Endothelial cell of umbilical vein (primary cell): ENCODE data around the gene RIMS4. TPM values are rescaled to one million over a fixed set of nuclear protein-coding genes. Genes with fewer than 3 reads are reported as not detected.

Experiments
- BruUV-seq: library from RNA; stranded (reverse); fragments of 400-500 nt; replicated peaks from 2 replicates; lab custom pipeline; 2021; lab: Mats Ljungman, UMichigan
- CTCF ChIA-PET: fragments of 300-600, 350-600 bp; sonication (Branson Sonifier 250); formaldehyde crosslinking; loops from one replicate; lab custom pipeline; 2021; ENCODE audit warnings: antibody characterized with exemption, inconsistent platforms; lab: Charles Lee
- POLR2A ChIA-PET: fragments of 300-600, 350-600 bp; sonication (Branson Sonifier 250); formaldehyde crosslinking; loops from one replicate; lab custom pipeline; 2021; ENCODE audit warnings: antibody characterized with exemption, inconsistent platforms; lab: Charles Lee
- DNase-seq: peaks from one replicate; pipeline ENCODE4 v3.0.0-alpha.2; 2011; ENCODE audit warnings: low read depth, low spot score
- FAIRE-seq: peaks from 2 replicates; lab custom pipeline; 2011; peaks lifted over from hg19 to GRCh38; lab: Jason Lieb, UNC
- H2AFZ ChIP-seq: 2 replicates; pipeline ENCODE4 v1.6.0; 2012; ENCODE audit warnings: low read depth, low read length, control low read depth, inconsistent platforms
- H3K27ac ChIP-seq: 2 replicates; pipeline ENCODE4 v1.5.1; 2011; ENCODE audit warnings: low read depth, mild to moderate bottlenecking, control low read depth, low read length, moderate library complexity; ENCODE audit not compliant: insufficient read depth
- H3K27me3 ChIP-seq, 2 experiments: 2 replicates each; pipeline versions ENCODE4 v1.6.0 to v1.6.1; 2011; ENCODE audit warnings: low read length in 2 of 2, mixed read lengths in 1 of 2; ENCODE audit not compliant: control insufficient read depth in 2 of 2, insufficient read depth in 2 of 2
- H3K36me3 ChIP-seq, 2 experiments: 2 replicates in 1 of 2; 3 replicates in 1 of 2; pipeline ENCODE4 v1.5.1; 2011; ENCODE audit warnings: low read length in 2 of 2, mild to moderate bottlenecking in 1 of 2, moderate library complexity in 1 of 2; ENCODE audit not compliant: control insufficient read depth in 2 of 2, insufficient read depth in 2 of 2; ENCODE audit errors: extremely low read depth in 1 of 2
- H3K4me1 ChIP-seq: 3 replicates; pipeline ENCODE4 v1.5.1; 2011; ENCODE audit warnings: mild to moderate bottlenecking, low read length; ENCODE audit not compliant: control insufficient read depth, insufficient read depth; ENCODE audit errors: extremely low read depth
- H3K4me2 ChIP-seq: 2 replicates; pipeline ENCODE4 v1.6.1; 2011; ENCODE audit warnings: low read length, control low read depth, mixed read lengths; ENCODE audit not compliant: insufficient read depth
- H3K4me3 ChIP-seq, 3 experiments: fragments of 200-600 bp in 1 of 3; sonication (generic), shearing (Covaris generic) in 1 of 3; replicated peaks in 1 of 3; 2 replicates each; pipeline ENCODE4 v1.5.1; 2011 to 2016; ENCODE audit warnings: control low read depth in 3 of 3, low read length in 3 of 3, mild to moderate bottlenecking in 2 of 3, inconsistent platforms in 1 of 3, low read depth in 1 of 3, moderate library complexity in 1 of 3; ENCODE audit not compliant: insufficient read depth in 1 of 3
- H3K79me2 ChIP-seq: 2 replicates; pipeline ENCODE4 v1.6.0; 2012; ENCODE audit warnings: low read length, inconsistent platforms; ENCODE audit not compliant: control insufficient read depth, insufficient read depth
- H3K9ac ChIP-seq: replicated peaks from 2 replicates; pipeline ENCODE3; 2011; ENCODE audit warnings: low read length, control low read depth; ENCODE audit not compliant: insufficient read depth; ENCODE audit errors: extremely low read depth
- H3K9me1 ChIP-seq: replicated peaks from 3 replicates; pipeline ENCODE4 v1.6.0; 2011; ENCODE audit warnings: mild to moderate bottlenecking, low read length; ENCODE audit not compliant: control insufficient read depth, insufficient read depth; ENCODE audit errors: extremely low read depth
- H3K9me3 ChIP-seq: replicated peaks from 2 replicates; pipeline ENCODE4 v1.5.1; 2012; ENCODE audit warnings: low read length, inconsistent platforms; ENCODE audit not compliant: control insufficient read depth, insufficient read depth
- H4K20me1 ChIP-seq: replicated peaks from 2 replicates; pipeline ENCODE3; 2011; ENCODE audit warnings: mild to moderate bottlenecking, low read length; ENCODE audit not compliant: control insufficient read depth, insufficient read depth; ENCODE audit errors: extremely low read depth
- CTCF ChIP-seq, 2 donors: IDR thresholded peaks; 1 replicate in 1 of 2; 2 replicates in 1 of 2; pipeline ENCODE4 v1.5.1; 2011; ENCODE audit warnings: low read length in 2 of 2, mild to moderate bottlenecking in 2 of 2, moderate library complexity in 2 of 2, control low read depth in 1 of 2, inconsistent platforms in 1 of 2, low read depth in 1 of 2; ENCODE audit not compliant: insufficient read depth in 1 of 2; ENCODE audit errors: extremely low read depth in 1 of 2
- EZH2 ChIP-seq: IDR thresholded peaks from 2 replicates; pipeline ENCODE4 v1.6.1; 2012; ENCODE audit warnings: borderline replicate concordance, low read depth, mild to moderate bottlenecking, moderate library complexity, low read length, inconsistent platforms; ENCODE audit not compliant: severe bottlenecking
- FOS ChIP-seq: IDR thresholded peaks from 2 replicates; pipeline ENCODE4 v1.6.1; 2011; ENCODE audit warnings: mild to moderate bottlenecking, low read length, moderate library complexity, borderline replicate concordance; ENCODE audit not compliant: insufficient read depth
- GATA2 ChIP-seq: IDR thresholded peaks from 2 replicates; pipeline ENCODE4 v1.7.0; 2011; ENCODE audit warnings: low read depth, mild to moderate bottlenecking, moderate library complexity, mixed read lengths, low read length; ENCODE audit not compliant: insufficient read length, insufficient read depth
- JUN ChIP-seq: IDR thresholded peaks from 2 replicates; pipeline ENCODE4 v1.6.1; 2011; ENCODE audit warnings: borderline replicate concordance, low read depth; ENCODE audit not compliant: insufficient read length, insufficient read depth
- MAX ChIP-seq: IDR thresholded peaks from 2 replicates; pipeline ENCODE4 v1.6.1; 2011; ENCODE audit not compliant: insufficient read depth, insufficient read length
- MYC ChIP-seq: IDR thresholded peaks from one replicate; pipeline ENCODE4 v1.6.1; 2011; ENCODE audit warnings: mild to moderate bottlenecking, low read depth, low read length
- POLR2A ChIP-seq: IDR thresholded peaks from 2 replicates; pipeline ENCODE4 v1.6.1; 2012; ENCODE audit warnings: low read depth, mild to moderate bottlenecking, control low read depth, low read length
- POLR2AphosphoS5 ChIP-seq: IDR thresholded peaks from 2 replicates; pipeline ENCODE4 v1.6.1; 2012; ENCODE audit warnings: low read depth, mild to moderate bottlenecking, control low read depth, low read length, moderate library complexity; ENCODE audit not compliant: insufficient read depth
- dilution Hi-C: fragments of 300-500 bp; cut with MboI; formaldehyde crosslinking; loops from one replicate; pipeline ENCODE4 v1.15.0; 2019; ENCODE audit warnings: low sequenced_read_pairs; ENCODE audit not compliant: extremely low pct_ligation_motif_present
- intact Hi-C: fragments of 100-400 bp; cut with micrococcal nuclease; formaldehyde crosslinking; loops from one replicate; pipeline ENCODE4 v1.10.0; 2022
- polyA plus RNA-seq, 4 experiments: library from polyadenylated mRNA; depleted of rRNA in 3 of 4; stranded (reverse) in 3 of 4; unstranded in 1 of 4; fragments of >200 nt; gene quantifications; 2 replicates each; pipeline versions ENCODE4 v1.2.1 to v1.2.3, GENCODE V29; 2011 to 2012; ENCODE audit warnings: missing spikeins in 1 of 4
- total RNA-seq: library from RNA; stranded (reverse); gene quantifications from 2 replicates; pipeline ENCODE4 v1.2.3, GENCODE V29; 2021

The RIMS4 gene
- total and polyA plus RNA-seq, 2 donors (not counting 3 experiments of a cell fraction or from before 2014, with no cell fraction given) = not detected

GRCh38 chr20:44758247-44759101 is 51.9 kb downstream of the RIMS4 start:
- no peaks in the 10 kb centered on the region for H4K20me1 ChIP-seq
- no peak overlapping the region for H2AFZ ChIP-seq
- H3K4me3 ChIP-seq = no peak overlapping the region
- H3K9me3 ChIP-seq = no peaks in the 10 kb centered on the region
- no peak for DNase-seq
- intact Hi-C loops (no loop called here), dilution Hi-C loops (loop anchor here (5.0 kb wide), 1 partner anchor 79 kb away; no protein-coding TSS in a partner anchor)
- H3K9me1 ChIP-seq = no peaks in the 10 kb centered on the region
- H3K79me2 ChIP-seq = no peaks in the 10 kb centered on the region
- no peaks in the 10 kb centered on the region for H3K4me1 ChIP-seq
- H3K27me3 ChIP-seq = peaks cover 16 to 17% of the 10 kb centered on the region in 2 experiments
- H3K9ac ChIP-seq = no peak overlapping the region
- no peak for FAIRE-seq
- BruUV-seq = no TSS peak
- TF ChIP-seq FOS (no peak), JUN (no peak), GATA2 (no peak), POLR2AphosphoS5 (no peak), EZH2 (no peak), CTCF (IDR thresholded peaks at IDR 0.05; ENCODE audit: extremely low read depth in 1 of 2, insufficient read depth in 1 of 2, low read depth in 1 of 2, low read length in 2 of 2) (no peak), POLR2A (no peak), MYC (no peak), MAX (no peak)
- H3K4me2 ChIP-seq = no peak overlapping the region
- ChIA-PET POLR2A (no interaction called here), CTCF (interaction anchor here (0.6 to 2.9 kb wide), 3 partner anchors 11 to 108 kb away, joined by 3 to 17 read pairs (median 3); partner anchors contain the start of gene KCNK15)
- no peak overlapping the region for H3K27ac ChIP-seq
- H3K36me3 ChIP-seq = no peaks in the 10 kb centered on the region
